Measurements from ENCODE around the gene ARID5B.

Gene ARID5B

DNA sequence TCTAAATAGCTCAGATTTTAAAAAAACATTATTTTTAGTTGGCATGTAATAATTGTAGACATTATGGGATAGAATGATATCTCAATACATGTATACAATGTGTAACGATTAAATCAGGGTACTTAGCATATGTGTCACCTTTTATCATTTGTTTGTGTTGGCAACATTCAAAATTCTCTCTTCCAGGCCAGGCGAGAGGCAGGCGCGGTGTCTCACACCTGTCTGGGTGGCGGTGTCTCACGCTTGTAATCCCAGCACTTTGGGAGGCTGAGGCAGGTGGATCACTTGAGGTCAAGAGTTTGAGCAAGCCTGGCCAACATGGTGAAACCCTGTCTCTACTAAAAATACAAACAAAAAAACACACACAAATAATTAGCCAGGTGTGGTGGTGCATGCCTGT is 215.4 kb downstream of the ARID5B start:
- no peak overlapping the region for H3K4me3 ChIP-seq (ENCODE audit: low read depth, low read length)
- TF ChIP-seq, protein P1, sequence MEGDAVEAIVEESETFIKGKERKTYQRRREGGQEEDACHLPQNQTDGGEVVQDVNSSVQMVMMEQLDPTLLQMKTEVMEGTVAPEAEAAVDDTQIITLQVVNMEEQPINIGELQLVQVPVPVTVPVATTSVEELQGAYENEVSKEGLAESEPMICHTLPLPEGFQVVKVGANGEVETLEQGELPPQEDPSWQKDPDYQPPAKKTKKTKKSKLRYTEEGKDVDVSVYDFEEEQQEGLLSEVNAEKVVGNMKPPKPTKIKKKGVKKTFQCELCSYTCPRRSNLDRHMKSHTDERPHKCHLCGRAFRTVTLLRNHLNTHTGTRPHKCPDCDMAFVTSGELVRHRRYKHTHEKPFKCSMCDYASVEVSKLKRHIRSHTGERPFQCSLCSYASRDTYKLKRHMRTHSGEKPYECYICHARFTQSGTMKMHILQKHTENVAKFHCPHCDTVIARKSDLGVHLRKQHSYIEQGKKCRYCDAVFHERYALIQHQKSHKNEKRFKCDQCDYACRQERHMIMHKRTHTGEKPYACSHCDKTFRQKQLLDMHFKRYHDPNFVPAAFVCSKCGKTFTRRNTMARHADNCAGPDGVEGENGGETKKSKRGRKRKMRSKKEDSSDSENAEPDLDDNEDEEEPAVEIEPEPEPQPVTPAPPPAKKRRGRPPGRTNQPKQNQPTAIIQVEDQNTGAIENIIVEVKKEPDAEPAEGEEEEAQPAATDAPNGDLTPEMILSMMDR (IDR thresholded peaks at IDR 0.05; ENCODE audit: borderline replicate concordance, insufficient read depth, low read depth, low read length): no peak

DNA sequence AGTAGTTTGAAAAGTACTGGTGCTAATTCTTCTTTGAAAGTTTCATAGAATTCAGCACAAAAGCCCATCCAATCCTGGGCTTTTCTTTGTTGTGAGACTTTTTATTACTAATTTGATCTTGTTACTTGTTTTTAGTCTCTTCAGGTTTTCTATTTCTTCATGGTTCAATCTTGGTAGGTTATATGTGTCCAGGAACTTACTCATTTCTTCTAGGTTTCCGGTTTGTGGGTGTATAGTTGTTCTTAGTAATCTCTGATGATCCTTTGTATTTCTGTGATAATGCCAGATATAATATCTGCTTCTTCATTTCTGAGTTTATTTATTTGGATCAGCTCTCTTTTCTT is 219.7 kb downstream of the ARID5B start:
- H3K4me3 ChIP-seq (ENCODE audit: low read depth, low read length): no peak overlapping the region
- TF ChIP-seq, protein P1 (IDR thresholded peaks at IDR 0.05; ENCODE audit: borderline replicate concordance, insufficient read depth, low read depth, low read length): no peak

DNA sequence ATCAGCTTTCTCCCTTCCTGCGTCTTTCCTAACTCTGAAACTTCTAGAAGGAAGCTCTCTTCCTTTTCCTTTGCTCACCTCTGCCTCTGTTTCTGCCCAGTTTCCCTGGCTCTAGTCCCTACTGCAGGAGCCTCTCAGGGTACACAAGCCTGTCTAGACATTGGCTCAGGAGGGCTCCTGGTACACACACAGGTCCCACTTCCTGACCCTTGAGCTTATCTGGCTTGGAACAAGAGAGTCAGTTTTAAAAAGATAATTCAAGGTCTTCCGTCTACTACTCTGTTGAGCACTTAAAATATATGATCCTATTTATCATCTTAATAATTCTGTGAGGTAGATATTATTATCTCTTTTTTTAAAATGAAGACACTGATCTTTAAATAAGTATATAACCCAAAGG is 226.5 kb downstream of the ARID5B start:
- H3K4me3 ChIP-seq (ENCODE audit: low read depth, low read length): no peak overlapping the region
- TF ChIP-seq, protein P1 (IDR thresholded peaks at IDR 0.05; ENCODE audit: borderline replicate concordance, insufficient read depth, low read depth, low read length): no peak

DNA sequence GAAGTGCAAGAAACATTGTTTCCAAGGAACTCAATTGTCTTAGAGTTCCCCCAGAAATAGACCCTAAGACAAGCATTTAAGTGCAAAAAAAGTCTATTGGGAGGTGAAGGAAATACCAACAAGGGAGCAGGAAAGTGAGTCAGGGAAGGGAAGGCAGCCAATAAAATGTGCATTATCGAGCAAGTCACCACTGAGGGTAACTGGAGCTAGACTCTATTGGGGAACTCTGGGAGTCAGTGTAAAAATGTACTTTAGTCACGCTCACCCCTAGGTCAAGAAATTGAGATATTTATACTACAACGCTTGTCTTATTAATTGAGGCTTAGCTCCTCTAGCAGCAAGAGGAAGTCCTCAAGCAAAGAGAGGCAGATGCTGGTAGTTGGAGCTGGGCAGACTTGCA is 229.4 kb downstream of the ARID5B start:
- H3K4me3 ChIP-seq (ENCODE audit: low read depth, low read length): no peak overlapping the region
- TF ChIP-seq, protein P1 (IDR thresholded peaks at IDR 0.05; ENCODE audit: borderline replicate concordance, insufficient read depth, low read depth, low read length): no peak

DNA sequence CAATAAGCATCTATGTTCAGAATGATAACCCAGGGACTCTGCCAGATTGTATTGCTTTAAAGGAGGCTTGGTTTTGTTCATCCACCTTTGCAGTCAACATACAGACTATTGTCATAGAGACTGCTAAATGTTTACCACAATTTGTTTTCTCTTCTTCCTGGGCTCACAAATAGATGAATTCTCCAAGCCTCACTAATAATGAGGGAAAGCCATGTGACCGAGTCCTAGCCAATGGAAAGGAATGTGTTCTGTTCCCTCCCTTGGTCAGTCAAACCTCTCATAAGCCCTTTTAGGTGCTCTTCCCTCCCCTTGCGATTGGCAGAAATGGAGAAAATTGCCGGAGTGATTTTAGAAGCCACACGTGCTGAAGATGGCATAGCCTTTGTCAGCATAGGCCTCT is 230.2 kb downstream of the ARID5B start:
- TF ChIP-seq, protein P1 (IDR thresholded peaks at IDR 0.05; ENCODE audit: borderline replicate concordance, insufficient read depth, low read depth, low read length): no peak
- H3K4me3 ChIP-seq (ENCODE audit: low read depth, low read length): no peak overlapping the region

DNA sequence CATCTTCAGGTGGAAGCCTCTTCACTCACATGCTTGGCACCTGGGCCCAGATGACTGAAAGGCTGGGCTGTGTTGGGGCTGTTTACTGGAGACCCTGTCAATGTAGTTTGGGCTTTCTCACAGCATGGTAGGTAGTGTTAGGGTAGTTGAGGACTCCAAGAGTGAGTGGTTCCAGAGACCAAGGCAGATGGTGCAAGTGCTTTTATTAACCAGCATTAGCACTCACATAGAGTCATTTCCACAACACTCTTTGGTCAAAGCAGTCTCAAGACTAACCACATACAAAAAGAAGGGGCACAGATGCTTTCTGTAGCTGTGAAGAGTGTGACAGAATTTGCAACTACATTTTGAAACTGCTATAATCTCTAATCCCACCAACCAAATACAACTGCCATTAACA is 232.1 kb downstream of the ARID5B start:
- TF ChIP-seq, protein P1 (IDR thresholded peaks at IDR 0.05; ENCODE audit: borderline replicate concordance, insufficient read depth, low read depth, low read length): no peak
- no peak overlapping the region for H3K4me3 ChIP-seq (ENCODE audit: low read depth, low read length)

DNA sequence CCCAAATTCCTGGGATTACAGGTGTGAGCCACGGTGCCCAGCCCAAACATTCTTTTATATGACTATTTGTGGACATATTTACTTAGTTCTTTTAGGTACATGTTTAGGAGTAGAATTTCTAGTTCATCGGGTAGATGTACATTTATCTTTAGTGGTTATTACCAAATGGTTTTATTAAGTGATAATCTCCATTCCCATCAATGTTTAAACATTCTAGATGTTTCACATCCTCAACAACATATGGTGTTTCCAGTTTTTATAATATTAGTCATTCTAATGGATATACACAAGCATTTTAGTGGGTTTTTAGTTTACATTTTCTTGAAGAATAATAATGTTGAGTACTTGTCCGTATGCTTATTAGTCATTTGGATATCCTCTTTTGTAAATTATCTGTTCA is 235.4 kb downstream of the ARID5B start:
- TF ChIP-seq, protein P1 (IDR thresholded peaks at IDR 0.05; ENCODE audit: borderline replicate concordance, insufficient read depth, low read depth, low read length): no peak
- H3K4me3 ChIP-seq (ENCODE audit: low read depth, low read length): no peak overlapping the region

Measured in GM12875 (cell line).